Sciatic nerve (tissue), 2 donors: Measurements from ENCODE around the gene STAC. TPM values are rescaled to one million over a fixed set of nuclear protein-coding genes. Genes with fewer than 3 reads are reported as not detected.
"Not testable (repeated sequence)": the region's sequence is repeated elsewhere in the genome, so short reads cannot be mapped to it uniquely, and the experiment has no call there.

Experiments
- ATAC-seq: fragments of 200-7000 bp; cut with Tn5 transposase; one replicate; pipeline ENCODE4 v1.9.1; 2020; ENCODE audit warnings: mild to moderate bottlenecking, moderate library complexity
- DNase-seq: peaks from one replicate; pipeline ENCODE4 v3.0.0-alpha.2; 2020; ENCODE audit warnings: low spot score
- intact Hi-C: fragments of 100-400 bp; cut with DNase I; formaldehyde crosslinking; loops from one replicate; pipeline ENCODE4 v1.14.2; 2022
- total RNA-seq: library from RNA; stranded (reverse); fragmentation: NEBNext Ultra II Directional; extraction: Animal tissue kit (Norgen Biotek cat#: 25700); gene quantifications from one replicate; pipeline ENCODE4 v1.2.1, GENCODE V29; 2021
- donor health status: DM: no; HTN: no; CAD: no.
- donor health status: DM: no; HTN: no; CAD: no.

Gene STAC
- total RNA-seq, 1 donor from 2014 or later: 4.4 TPM

DNA sequence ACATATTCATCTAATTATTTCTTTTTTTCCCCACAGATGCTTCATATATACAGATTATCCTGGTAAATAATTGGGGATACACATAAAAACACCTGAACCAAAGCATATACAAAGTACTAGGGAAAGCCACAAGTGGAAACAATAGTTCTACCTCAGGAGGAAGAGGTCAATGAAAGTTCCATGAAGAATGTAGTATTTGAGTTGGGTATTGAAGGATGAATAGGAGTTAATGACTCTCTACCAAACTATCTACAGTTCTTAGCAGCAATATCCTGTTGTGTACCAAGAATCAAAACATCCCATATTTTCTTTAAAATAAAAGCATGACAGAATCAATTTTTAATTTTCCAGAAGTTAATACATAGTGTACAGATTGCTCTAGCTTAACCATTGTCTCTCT lies 78.9 kb downstream of the STAC start:
- intact Hi-C loops: no loop called here
- ATAC-seq (no peak), DNase-seq (no peak)

GRCh38 chr3:36461597-36461996 lies 81.3 kb downstream of the STAC start:
- ATAC-seq (no peak), DNase-seq (no peak)
- intact Hi-C loops: no loop called here

GRCh38 chr3:36472045-36472444 lies 91.7 kb downstream of the STAC start:
- ATAC-seq, intact Hi-C loops: not testable (repeated sequence)

DNA sequence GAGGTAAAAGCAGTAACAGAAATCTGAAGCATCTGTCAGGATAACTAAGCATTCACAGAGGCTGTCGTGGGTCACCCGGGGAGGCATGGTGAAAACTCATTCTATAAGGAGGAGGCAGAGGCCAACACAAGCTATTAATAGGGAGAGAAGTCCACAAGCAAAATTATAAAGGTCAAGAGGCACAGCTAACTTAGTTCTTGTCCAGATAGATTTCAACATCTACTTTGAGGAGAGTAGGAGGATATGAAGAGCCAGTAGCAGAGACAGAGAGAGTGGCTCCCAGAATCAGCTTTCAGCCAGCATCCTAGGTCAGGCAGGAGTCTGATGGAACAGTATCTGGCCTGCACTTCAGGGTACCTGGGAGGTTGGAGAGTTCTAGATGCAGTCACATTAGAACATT lies 95.3 kb downstream of the STAC start:
- intact Hi-C loops: no loop called here
- DNase-seq: no peak
- peak; percentile 68 for ATAC-seq

More at GRCh38 chr3:36472045-36472444, 91.7 kb downstream of the STAC start:
- DNase-seq: not testable (repeated sequence)

GRCh38 chr3:36476286-36476942 lies 96.1 kb downstream of the STAC start:
- no peak for DNase-seq
- intact Hi-C loops: no loop called here
- peak; percentile 60 for ATAC-seq

DNA sequence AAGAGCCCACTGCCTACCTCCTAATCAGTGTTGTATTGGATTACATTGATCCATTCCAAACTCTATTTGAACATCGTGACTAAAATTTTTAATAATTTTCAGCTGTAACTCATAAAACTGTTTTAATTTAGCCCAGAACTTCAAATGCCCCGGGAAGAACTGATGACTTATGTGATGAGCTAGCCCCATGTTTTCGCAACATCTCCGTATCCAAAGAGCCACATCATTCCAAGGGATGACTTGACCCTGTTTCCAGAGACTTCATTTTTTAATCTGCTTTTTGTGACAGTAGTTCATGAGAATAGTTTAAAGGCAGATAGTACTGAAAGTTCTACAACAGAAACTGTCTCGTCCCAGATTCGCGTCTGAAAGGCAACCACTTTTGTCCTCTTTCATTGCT lies 97.4 kb downstream of the STAC start:
- intact Hi-C loops: no loop called here

DNA sequence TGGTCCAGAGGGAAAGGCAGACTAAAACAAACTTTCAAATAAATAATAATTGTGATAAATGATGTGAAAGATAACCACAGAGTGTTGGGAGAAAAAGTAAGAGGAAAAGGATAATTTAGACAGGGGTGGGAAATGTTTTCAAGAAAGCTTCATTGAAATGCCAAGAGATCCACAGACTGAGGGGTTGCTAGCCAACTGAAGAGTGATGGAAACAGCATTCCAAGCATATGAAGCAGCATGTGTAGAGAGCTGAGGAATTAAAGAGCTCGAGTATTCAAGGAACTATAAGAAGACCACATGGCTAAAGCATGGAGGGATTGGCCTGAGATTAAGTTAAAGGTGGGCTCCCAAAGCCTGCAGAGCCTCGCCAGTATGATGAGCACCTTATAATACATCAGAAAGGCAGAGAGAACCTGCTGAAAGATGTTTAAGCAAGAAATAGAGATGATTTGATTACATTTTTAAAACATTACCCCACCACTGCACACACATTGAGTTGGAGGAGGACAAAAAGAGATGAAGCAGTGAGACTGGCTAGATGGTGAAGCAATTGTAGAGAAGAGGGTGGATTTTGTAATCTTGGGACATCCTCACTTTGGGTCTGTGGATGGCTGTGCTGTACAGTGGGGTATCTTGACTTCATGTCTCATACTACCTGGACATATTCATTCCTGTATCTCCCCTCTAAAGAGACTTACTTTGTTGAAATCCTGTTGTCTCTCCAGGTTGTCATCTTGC lies 100.8 kb downstream of the STAC start:
- no peak for DNase-seq
- no peak for ATAC-seq
- intact Hi-C loops: no loop called here

More for the DNA sequence above, 97.4 kb downstream of the STAC start:
- no peak for DNase-seq
- peak; percentile 88 for ATAC-seq

- ATAC-seq: no peak
- intact Hi-C loops: no loop called here
Observed at GRCh38 chr3:36482256-36482655, 102.0 kb downstream of the STAC start.

GRCh38 chr3:36482880-36483279 lies 102.6 kb downstream of the STAC start:
- intact Hi-C loops: no loop called here
- DNase-seq (no peak), ATAC-seq (no peak)

More at GRCh38 chr3:36482256-36482655, 102.0 kb downstream of the STAC start:
- no peak for DNase-seq

DNA sequence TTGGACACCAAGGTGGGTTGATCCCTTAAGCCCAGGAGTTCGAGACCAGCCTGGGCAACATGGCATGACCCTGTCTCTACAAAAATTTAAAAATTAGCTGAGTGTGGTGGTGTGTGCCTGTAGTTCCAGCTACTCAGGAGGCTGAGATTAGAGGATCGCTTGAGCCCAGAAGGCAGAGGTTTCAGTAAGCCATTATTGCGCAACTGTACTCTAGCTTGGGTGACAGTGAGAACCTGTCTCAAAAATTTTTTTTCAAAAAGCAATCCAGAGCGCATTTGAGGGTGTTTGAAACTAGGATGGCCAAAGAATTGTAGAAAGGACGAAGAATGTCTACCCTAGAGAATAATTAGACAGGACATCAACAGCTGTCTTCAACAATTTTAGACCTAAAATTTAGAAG lies 103.4 kb downstream of the STAC start:
- intact Hi-C loops: no loop called here
- DNase-seq: no peak
- ATAC-seq: no peak

DNA sequence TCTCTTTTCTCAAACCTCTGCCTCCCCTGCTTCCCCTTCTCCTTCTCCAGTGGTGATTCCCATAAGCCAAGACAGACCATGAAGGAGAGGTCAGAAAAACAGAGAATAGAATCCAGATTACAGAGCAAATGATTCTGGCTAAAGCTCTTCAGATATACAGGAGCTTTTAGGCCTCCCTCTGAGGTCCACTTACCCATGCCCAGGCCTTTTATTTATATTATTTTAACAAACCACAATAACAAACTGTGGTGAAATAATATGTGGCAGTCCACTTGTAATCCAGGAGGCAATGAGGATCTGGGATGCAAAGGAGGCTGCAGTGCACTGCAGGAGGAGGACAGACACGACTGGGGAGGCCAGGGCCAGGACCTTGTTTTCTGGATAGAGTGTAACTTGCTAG lies 104.1 kb downstream of the STAC start:
- intact Hi-C loops: no loop called here
- DNase-seq (no peak), ATAC-seq (no peak)

- no peak for DNase-seq
- intact Hi-C loops: no loop called here
- ATAC-seq: no peak
Observed at GRCh38 chr3:36486009-36486795, 105.9 kb downstream of the STAC start.

GRCh38 chr3:36487616-36488015 lies 107.3 kb downstream of the STAC start:
- intact Hi-C loops: no loop called here
- DNase-seq (no peak), ATAC-seq (no peak)

GRCh38 chr3:36488077-36488789 lies 107.9 kb downstream of the STAC start:
- intact Hi-C loops: no loop called here
- ATAC-seq (no peak), DNase-seq (no peak)

GRCh38 chr3:36489101-36489500 lies 108.8 kb downstream of the STAC start:
- DNase-seq: no peak
- ATAC-seq: no peak
- intact Hi-C loops: no loop called here

GRCh38 chr3:36489679-36490425 lies 109.5 kb downstream of the STAC start:
- DNase-seq: no peak
- no peak for ATAC-seq
- intact Hi-C loops: no loop called here

DNA sequence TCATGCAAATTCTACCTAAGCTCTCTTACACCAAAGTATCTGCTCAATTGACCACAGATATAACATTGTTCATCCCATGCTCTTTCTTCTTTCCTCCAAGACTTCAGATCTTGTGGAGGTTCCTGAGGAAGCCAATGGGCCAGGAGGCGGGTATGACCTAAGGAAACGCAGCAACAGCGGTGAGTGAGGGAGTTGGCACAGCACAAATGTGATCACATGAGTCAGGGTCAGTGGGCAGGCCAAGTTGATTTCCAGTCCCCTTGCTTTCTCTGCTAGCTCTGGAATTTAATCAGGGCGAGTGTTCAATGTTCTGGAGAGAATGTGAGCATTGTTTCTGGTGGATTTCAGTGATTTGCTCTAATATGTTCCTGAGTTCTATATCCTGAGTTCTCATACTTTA lies 112.7 kb downstream of the STAC start:
- intact Hi-C loops: no loop called here
- no peak for ATAC-seq
- DNase-seq: no peak

DNA sequence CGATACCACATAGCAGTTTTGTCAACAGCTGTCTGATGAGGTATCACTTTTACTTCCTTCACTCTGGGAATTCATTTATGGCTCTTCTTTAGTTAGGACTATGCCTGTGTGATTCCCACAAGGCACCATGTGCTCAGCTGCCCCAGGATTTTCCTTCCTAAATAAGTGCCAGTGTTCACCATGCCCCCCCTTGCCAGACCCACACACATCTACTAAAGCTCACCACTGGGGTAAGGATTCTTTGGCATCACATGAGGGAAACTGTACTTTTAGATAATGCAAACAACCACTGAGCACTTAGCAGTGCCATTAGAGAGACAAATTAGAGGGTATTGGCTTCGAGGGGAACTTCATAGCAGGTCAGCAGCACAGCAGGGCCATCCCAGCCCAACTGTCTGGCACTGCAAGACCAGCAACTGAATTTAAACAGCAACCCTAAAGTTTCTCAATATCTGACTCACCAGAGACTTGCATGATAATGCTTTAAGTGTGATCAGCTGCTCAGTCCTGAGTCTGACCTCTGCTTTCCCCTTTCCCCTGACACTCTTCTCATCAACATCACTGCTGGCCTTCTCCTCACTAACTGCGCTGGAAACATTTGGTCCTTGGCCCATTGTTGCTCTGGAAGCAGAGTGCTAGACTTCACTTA lies 114.3 kb downstream of the STAC start:
- ATAC-seq: peak; percentile 93
- intact Hi-C loops: no loop called here
- DNase-seq: no peak
